ENCODE data around the gene UNC45B.

- TF ChIP-seq CTCF (IDR thresholded peaks at IDR 0.05 in 2 of 3, conservative IDR thresholded peaks at IDR 0.05 in 1 of 3; ENCODE audit: borderline replicate concordance in 1 of 3, insufficient read depth in 1 of 3, low read depth in 2 of 3, low read length in 2 of 3) (no peak), SIN3A (IDR thresholded peaks at IDR 0.05; ENCODE audit: low read depth) (no peak), EZH2 (IDR thresholded peaks at IDR 0.05) (no peak), EZH2phosphoT487 (IDR thresholded peaks at IDR 0.05; ENCODE audit: borderline replicate concordance) (no peak), RAD21 (IDR thresholded peaks at IDR 0.05; ENCODE audit: low read depth) (no peak), POLR2AphosphoS5 (IDR thresholded peaks at IDR 0.05; ENCODE audit: low read depth, low read length) (no peak), TCF7L2 (IDR thresholded peaks at IDR 0.05; ENCODE audit: borderline replicate concordance, extremely low read depth, insufficient read depth, insufficient read length) (no peak), POLR2A (IDR thresholded peaks at IDR 0.05; ENCODE audit: borderline replicate concordance, extremely low read depth, insufficient read depth, insufficient read length) (no peak), REST (IDR thresholded peaks at IDR 0.05; ENCODE audit: low read depth) (no peak)
Measured at GRCh38 chr17:35187481-35187880, 39.9 kb downstream of the UNC45B start.
